SK-N-SH (cell line): Measurements from ENCODE around the gene GABRG3. TPM values are rescaled to one million over a fixed set of nuclear protein-coding genes. Genes with fewer than 3 reads are reported as not detected.

ENCODE experiments used
- CTCF ChIA-PET: fragments of 300-600, 350-600 bp; formaldehyde crosslinking; extraction: SDS; loops from one replicate; lab custom pipeline; 2021; lab: Yijun Ruan, JAX
- POLR2A ChIA-PET: fragments of 350-600 bp; sonication (Branson Sonifier 250); formaldehyde crosslinking; extraction: SDS; loops from one replicate; lab custom pipeline; 2020; ENCODE audit warnings: antibody characterized with exemption, inconsistent platforms; lab: Yijun Ruan, JAX
- DNase-seq: peaks from one replicate; pipeline ENCODE4 v3.0.0; 2012
- H2AFZ ChIP-seq: fragments of 200-600 bp; sonication (generic); 2 replicates; pipeline ENCODE4 v1.8.1; 2016; ENCODE audit warnings: antibody characterized with exemption, mild to moderate bottlenecking, low read depth
- H3F3A ChIP-seq: fragments of 200-600 bp; sonication (generic); replicated peaks from 2 replicates; pipeline ENCODE3; 2016; ENCODE audit warnings: antibody characterized with exemption, mild to moderate bottlenecking; ENCODE audit not compliant: insufficient read depth
- H3K27ac ChIP-seq, 2 experiments: fragments of 200-500 bp in 1 of 2; fragments of 200-600 bp in 1 of 2; sonication (Bioruptor generic) in 1 of 2; sonication (generic), shearing (Covaris generic) in 1 of 2; 2 replicates each; pipeline versions ENCODE4 v1.5.1 to v1.6.1; 2014 to 2016; ENCODE audit warnings: low read depth in 2 of 2, inconsistent platforms in 1 of 2, low read length in 1 of 2, mild to moderate bottlenecking in 1 of 2, mixed read lengths in 1 of 2
- H3K27me3 ChIP-seq: fragments of 200-600 bp; sonication (generic), shearing (Covaris generic); 2 replicates; pipeline ENCODE4 v1.6.1; 2016; ENCODE audit warnings: mixed run types; ENCODE audit not compliant: insufficient read depth
- H3K36me3 ChIP-seq, 2 experiments: fragments of 200-500 bp in 1 of 2; fragments of 200-600 bp in 1 of 2; sonication (Bioruptor generic) in 1 of 2; sonication (generic) in 1 of 2; replicated peaks in 1 of 2; 2 replicates each; pipeline versions ENCODE3 to v1.5.1; 2014 to 2016; ENCODE audit warnings: low read length in 1 of 2, mild to moderate bottlenecking in 1 of 2; ENCODE audit not compliant: insufficient read depth in 2 of 2, control insufficient read depth in 1 of 2
- H3K4me1 ChIP-seq, 2 experiments: fragments of 200-500 bp in 1 of 2; fragments of 200-600 bp in 1 of 2; sonication (Bioruptor generic) in 1 of 2; sonication (generic), shearing (Covaris generic) in 1 of 2; 2 replicates each; pipeline versions ENCODE4 v1.5.1 to v1.6.1; 2014 to 2016; ENCODE audit warnings: low read depth in 1 of 2, low read length in 1 of 2, mixed run types in 1 of 2; ENCODE audit not compliant: insufficient read depth in 2 of 2, control insufficient read depth in 1 of 2
- H3K4me2 ChIP-seq: fragments of 200-600 bp; sonication (generic), shearing (Covaris generic); 2 replicates; pipeline ENCODE4 v1.6.1; 2017; ENCODE audit warnings: mixed run types
- H3K4me3 ChIP-seq, 2 experiments: fragments of 200-500 bp in 1 of 2; fragments of 200-600 bp in 1 of 2; sonication (Bioruptor generic) in 1 of 2; sonication (generic), shearing (Covaris generic) in 1 of 2; 2 replicates each; pipeline versions ENCODE4 v1.5.1 to v1.8.1; 2014 to 2016; ENCODE audit warnings: low read depth in 2 of 2, inconsistent platforms in 1 of 2, low read length in 1 of 2, mild to moderate bottlenecking in 1 of 2, mixed read lengths in 1 of 2, moderate library complexity in 1 of 2
- H3K79me2 ChIP-seq: fragments of 200-600 bp; sonication (generic); 2 replicates; pipeline ENCODE4 v1.8.1; 2017; ENCODE audit warnings: mild to moderate bottlenecking; ENCODE audit not compliant: insufficient read depth
- H3K9ac ChIP-seq: fragments of 200-600 bp; sonication (generic); 2 replicates; pipeline ENCODE4 v1.6.1; 2017; ENCODE audit warnings: mixed run types
- H3K9me2 ChIP-seq: fragments of 200-600 bp; sonication (generic); 2 replicates; pipeline ENCODE4 v1.6.1; 2017; ENCODE audit warnings: mixed run types
- H3K9me3 ChIP-seq: fragments of 200-600 bp; sonication (generic); 2 replicates; pipeline ENCODE4 v1.6.1; 2017; ENCODE audit warnings: mixed run types, mild to moderate bottlenecking, moderate library complexity
- H4K20me1 ChIP-seq: fragments of 200-600 bp; sonication (generic); 2 replicates; pipeline ENCODE4 v1.6.1; 2017; ENCODE audit warnings: mild to moderate bottlenecking, mixed run types; ENCODE audit not compliant: insufficient read depth
- ELF1 ChIP-seq: IDR thresholded peaks from 2 replicates; pipeline ENCODE4 v1.4.0; 2012
- EZH2phosphoT487 ChIP-seq: fragments of 200-600 bp; sonication (generic); IDR thresholded peaks from 2 replicates; pipeline ENCODE4 v1.6.1; 2017; ENCODE audit warnings: low read depth, mixed run types, mild to moderate bottlenecking, antibody characterized with exemption, moderate library complexity, borderline replicate concordance
- FOXJ3 ChIP-seq: sonication (generic); formaldehyde crosslinking; IDR thresholded peaks from 2 replicates; pipeline ENCODE4 v1.5.1; 2020; ENCODE audit warnings: mild to moderate bottlenecking, missing genetic modification reagents
- GATA2 ChIP-seq: sonication (generic); formaldehyde crosslinking; IDR thresholded peaks from 2 replicates; pipeline ENCODE4 v1.5.0; 2020; ENCODE audit warnings: mild to moderate bottlenecking, missing genetic modification reagents
- JUND ChIP-seq: IDR thresholded peaks from 2 replicates; pipeline ENCODE4 v1.4.0; 2012
- MAX ChIP-seq: IDR thresholded peaks from 2 replicates; pipeline ENCODE4 v1.4.0; 2012; ENCODE audit warnings: low read depth
- MEF2A ChIP-seq: IDR thresholded peaks from 2 replicates; pipeline ENCODE4 v1.4.0; 2012; ENCODE audit warnings: low read depth, borderline replicate concordance
- NRF1 ChIP-seq: IDR thresholded peaks from 2 replicates; pipeline ENCODE4 v1.6.1; 2012; ENCODE audit warnings: low read depth, mild to moderate bottlenecking, low read length
- PBX3 ChIP-seq: IDR thresholded peaks from 2 replicates; pipeline ENCODE4; 2012
- RCOR1 ChIP-seq: fragments of 150-350 bp; IDR thresholded peaks from 2 replicates; pipeline ENCODE4 v1.6.1; 2017; ENCODE audit warnings: antibody characterized with exemption, low read length
- YY1 ChIP-seq: IDR thresholded peaks from 2 replicates; pipeline ENCODE4 v1.4.0; 2012; ENCODE audit warnings: low read depth, mild to moderate bottlenecking
- WGBS: methylation state at CpG from one replicate; pipeline ENCODE4 v1.1.6; 2017; ENCODE audit warnings: low lambda C conversion rate; 5-methylcytosine and 5-hydroxymethylcytosine counted together
- polyA plus RNA-seq, 3 experiments: library from polyadenylated mRNA; depleted of rRNA; stranded (reverse); fragments of >200 nt; gene quantifications; 2 replicates each; pipeline ENCODE4 v1.2.3, GENCODE V29; 2012
- TF ChIP-seq, protein P1 (sequence below): IDR thresholded peaks from 2 replicates; pipeline ENCODE4 v1.6.1; 2012; ENCODE audit warnings: mild to moderate bottlenecking, low read depth, low read length, moderate library complexity

Gene GABRG3
- polyA plus RNA-seq, 1 of the 3 experiments (the other 2 are of a cell fraction) = not detected

- CTCF ChIA-PET = interaction anchor here (1.3 to 9.2 kb wide), 3 partner anchors 16 to 317 kb away, joined by 3 to 65 read pairs (median 7); no protein-coding TSS in a partner anchor
- WGBS = 63% methylated on average over 6 of the region's 6 CpGs
Observed at GRCh38 chr15:27042646-27043045, 71.7 kb downstream of the GABRG3 start.

DNA sequence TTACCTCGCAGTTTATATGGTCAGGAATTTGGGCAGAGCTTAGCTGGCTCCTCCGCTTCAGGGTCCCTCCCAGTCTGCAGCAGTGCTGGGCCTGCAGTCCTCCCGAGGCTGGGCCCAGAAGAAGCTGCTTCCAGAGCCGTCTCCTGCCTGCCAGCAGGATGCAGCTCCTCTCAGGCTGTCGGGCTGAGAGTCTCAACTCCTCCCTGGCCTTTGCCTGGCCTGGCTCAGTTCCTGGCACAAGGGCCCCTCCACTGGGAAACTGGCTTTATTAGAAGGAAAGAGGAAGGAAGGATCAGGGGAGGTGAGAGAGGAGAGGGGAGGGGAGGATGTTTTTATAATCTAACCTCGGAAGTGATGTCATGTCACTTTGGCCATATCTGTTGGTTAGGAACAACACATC is 72.8 kb downstream of the GABRG3 start:
- no peak for TF ChIP-seq PBX3
- TF ChIP-seq, protein P1, sequence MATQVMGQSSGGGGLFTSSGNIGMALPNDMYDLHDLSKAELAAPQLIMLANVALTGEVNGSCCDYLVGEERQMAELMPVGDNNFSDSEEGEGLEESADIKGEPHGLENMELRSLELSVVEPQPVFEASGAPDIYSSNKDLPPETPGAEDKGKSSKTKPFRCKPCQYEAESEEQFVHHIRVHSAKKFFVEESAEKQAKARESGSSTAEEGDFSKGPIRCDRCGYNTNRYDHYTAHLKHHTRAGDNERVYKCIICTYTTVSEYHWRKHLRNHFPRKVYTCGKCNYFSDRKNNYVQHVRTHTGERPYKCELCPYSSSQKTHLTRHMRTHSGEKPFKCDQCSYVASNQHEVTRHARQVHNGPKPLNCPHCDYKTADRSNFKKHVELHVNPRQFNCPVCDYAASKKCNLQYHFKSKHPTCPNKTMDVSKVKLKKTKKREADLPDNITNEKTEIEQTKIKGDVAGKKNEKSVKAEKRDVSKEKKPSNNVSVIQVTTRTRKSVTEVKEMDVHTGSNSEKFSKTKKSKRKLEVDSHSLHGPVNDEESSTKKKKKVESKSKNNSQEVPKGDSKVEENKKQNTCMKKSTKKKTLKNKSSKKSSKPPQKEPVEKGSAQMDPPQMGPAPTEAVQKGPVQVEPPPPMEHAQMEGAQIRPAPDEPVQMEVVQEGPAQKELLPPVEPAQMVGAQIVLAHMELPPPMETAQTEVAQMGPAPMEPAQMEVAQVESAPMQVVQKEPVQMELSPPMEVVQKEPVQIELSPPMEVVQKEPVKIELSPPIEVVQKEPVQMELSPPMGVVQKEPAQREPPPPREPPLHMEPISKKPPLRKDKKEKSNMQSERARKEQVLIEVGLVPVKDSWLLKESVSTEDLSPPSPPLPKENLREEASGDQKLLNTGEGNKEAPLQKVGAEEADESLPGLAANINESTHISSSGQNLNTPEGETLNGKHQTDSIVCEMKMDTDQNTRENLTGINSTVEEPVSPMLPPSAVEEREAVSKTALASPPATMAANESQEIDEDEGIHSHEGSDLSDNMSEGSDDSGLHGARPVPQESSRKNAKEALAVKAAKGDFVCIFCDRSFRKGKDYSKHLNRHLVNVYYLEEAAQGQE = no peak
- no peak for TF ChIP-seq GATA2 (CRISPR knock-in tag)
- TF ChIP-seq YY1 = no peak
- no peak for TF ChIP-seq FOXJ3 (CRISPR knock-in tag)
- no peak for TF ChIP-seq ELF1
- no peak for TF ChIP-seq MEF2A
- no peak for TF ChIP-seq MAX
- no peak for TF ChIP-seq NRF1
- Histone ChIP-seq H3K27me3 (no peaks in the 10 kb centered on the region), H3K9ac (no peak overlapping the region), H3K4me3 (no peak overlapping the region), H3K4me1 (peaks cover 0 to 7% of the 10 kb centered on the region in 2 experiments; a peak in 1 of 4 replicates), H4K20me1 (no peaks in the 10 kb centered on the region), H3K36me3 (no peaks in the 10 kb centered on the region), H3K79me2 (no peaks in the 10 kb centered on the region), H3F3A (no peaks in the 10 kb centered on the region), H3K9me2 (no peaks in the 10 kb centered on the region), H3K9me3 (no peaks in the 10 kb centered on the region), H3K4me2 (no peak overlapping the region), H2AFZ (no peak overlapping the region), H3K27ac (no peak overlapping the region)
- CTCF ChIA-PET = interaction anchor here (0.6 to 9.2 kb wide), 9 partner anchors 11 to 923 kb away, joined by 3 to 65 read pairs (median 3); no protein-coding TSS in a partner anchor
- no peak for DNase-seq
- 56% methylated on average over 3 of the region's 6 CpGs for WGBS
- POLR2A ChIA-PET = no interaction called here

More at GRCh38 chr15:27042646-27043045, 71.7 kb downstream of the GABRG3 start:
- no peaks in the 10 kb centered on the region for H3K27me3 ChIP-seq
- no peak for TF ChIP-seq RCOR1
- no peak for TF ChIP-seq JUND
- TF ChIP-seq EZH2phosphoT487 = no peak
- no peak for DNase-seq
- H3K36me3 ChIP-seq = no peaks in the 10 kb centered on the region
- no peak overlapping the region for H3K27ac ChIP-seq
- H3F3A ChIP-seq = no peaks in the 10 kb centered on the region
- H3K9me2 ChIP-seq = no peaks in the 10 kb centered on the region
- no peak overlapping the region for H3K4me3 ChIP-seq
- H4K20me1 ChIP-seq = no peaks in the 10 kb centered on the region
- no peak overlapping the region for H3K4me2 ChIP-seq
- H3K79me2 ChIP-seq = no peaks in the 10 kb centered on the region
- POLR2A ChIA-PET = no interaction called here
- H3K9ac ChIP-seq = no peak overlapping the region
- H3K4me1 ChIP-seq = peaks cover 0 to 4% of the 10 kb centered on the region in 2 experiments; a peak in 1 of 4 replicates
- no peak overlapping the region for H2AFZ ChIP-seq
- no peaks in the 10 kb centered on the region for H3K9me3 ChIP-seq
